ENCODE results near the gene HSBP1L1. TPM values are rescaled to one million over a fixed set of nuclear protein-coding genes. Genes with fewer than 3 reads are reported as not detected.
A peak's percentile ranks its signal among the peaks of the same experiment; 100 is the strongest.

The HSBP1L1 gene
- total RNA-seq, 1 donor from 2014 or later: 44.7 TPM

GRCh38 chr18:79947054-79947755 lies 17.2 kb upstream of the HSBP1L1 start:
- DNase-seq (ENCODE audit: low read depth): no peak
- TF ChIP-seq, protein P1, sequence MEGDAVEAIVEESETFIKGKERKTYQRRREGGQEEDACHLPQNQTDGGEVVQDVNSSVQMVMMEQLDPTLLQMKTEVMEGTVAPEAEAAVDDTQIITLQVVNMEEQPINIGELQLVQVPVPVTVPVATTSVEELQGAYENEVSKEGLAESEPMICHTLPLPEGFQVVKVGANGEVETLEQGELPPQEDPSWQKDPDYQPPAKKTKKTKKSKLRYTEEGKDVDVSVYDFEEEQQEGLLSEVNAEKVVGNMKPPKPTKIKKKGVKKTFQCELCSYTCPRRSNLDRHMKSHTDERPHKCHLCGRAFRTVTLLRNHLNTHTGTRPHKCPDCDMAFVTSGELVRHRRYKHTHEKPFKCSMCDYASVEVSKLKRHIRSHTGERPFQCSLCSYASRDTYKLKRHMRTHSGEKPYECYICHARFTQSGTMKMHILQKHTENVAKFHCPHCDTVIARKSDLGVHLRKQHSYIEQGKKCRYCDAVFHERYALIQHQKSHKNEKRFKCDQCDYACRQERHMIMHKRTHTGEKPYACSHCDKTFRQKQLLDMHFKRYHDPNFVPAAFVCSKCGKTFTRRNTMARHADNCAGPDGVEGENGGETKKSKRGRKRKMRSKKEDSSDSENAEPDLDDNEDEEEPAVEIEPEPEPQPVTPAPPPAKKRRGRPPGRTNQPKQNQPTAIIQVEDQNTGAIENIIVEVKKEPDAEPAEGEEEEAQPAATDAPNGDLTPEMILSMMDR (conservative IDR thresholded peaks at IDR 0.05; ENCODE audit: low read depth, low read length): no peak
- H3K4me3 ChIP-seq (ENCODE audit: low read depth, low read length): no peak overlapping the region

GRCh38 chr18:79947881-79948610 lies 16.4 kb upstream of the HSBP1L1 start:
- H3K4me3 ChIP-seq (ENCODE audit: low read depth, low read length): no peak overlapping the region
- TF ChIP-seq, protein P1 (conservative IDR thresholded peaks at IDR 0.05; ENCODE audit: low read depth, low read length): no peak
- DNase-seq (ENCODE audit: low read depth): no peak

- no peak for DNase-seq (ENCODE audit: low read depth)
- TF ChIP-seq, protein P1 (conservative IDR thresholded peaks at IDR 0.05; ENCODE audit: low read depth, low read length): no peak
- no peak overlapping the region for H3K4me3 ChIP-seq (ENCODE audit: low read depth, low read length)
These were observed 15.6 kb upstream of the HSBP1L1 start for GRCh38 chr18:79948719-79949411.

- H3K4me3 ChIP-seq (ENCODE audit: low read depth, low read length): peak overlapping the region; percentile 78
- no peak for DNase-seq (ENCODE audit: low read depth)
- TF ChIP-seq, protein P1 (conservative IDR thresholded peaks at IDR 0.05; ENCODE audit: low read depth, low read length): no peak
These were observed 14.6 kb upstream of the HSBP1L1 start for GRCh38 chr18:79949697-79950487.

GRCh38 chr18:79950515-79951341 lies 13.7 kb upstream of the HSBP1L1 start:
- H3K4me3 ChIP-seq (ENCODE audit: low read depth, low read length): peak overlapping the region; percentile 78
- no peak for DNase-seq (ENCODE audit: low read depth)
- TF ChIP-seq, protein P1 (conservative IDR thresholded peaks at IDR 0.05; ENCODE audit: low read depth, low read length): no peak
